Measurements from ENCODE around the gene TAS2R3.
A peak's percentile ranks its signal among the peaks of the same experiment; 100 is the strongest.
"Not testable (repeated sequence)": the region's sequence is repeated elsewhere in the genome, so short reads cannot be mapped to it uniquely, and the experiment has no call there.

The TAS2R3 gene, protein sequence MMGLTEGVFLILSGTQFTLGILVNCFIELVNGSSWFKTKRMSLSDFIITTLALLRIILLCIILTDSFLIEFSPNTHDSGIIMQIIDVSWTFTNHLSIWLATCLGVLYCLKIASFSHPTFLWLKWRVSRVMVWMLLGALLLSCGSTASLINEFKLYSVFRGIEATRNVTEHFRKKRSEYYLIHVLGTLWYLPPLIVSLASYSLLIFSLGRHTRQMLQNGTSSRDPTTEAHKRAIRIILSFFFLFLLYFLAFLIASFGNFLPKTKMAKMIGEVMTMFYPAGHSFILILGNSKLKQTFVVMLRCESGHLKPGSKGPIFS

DNA sequence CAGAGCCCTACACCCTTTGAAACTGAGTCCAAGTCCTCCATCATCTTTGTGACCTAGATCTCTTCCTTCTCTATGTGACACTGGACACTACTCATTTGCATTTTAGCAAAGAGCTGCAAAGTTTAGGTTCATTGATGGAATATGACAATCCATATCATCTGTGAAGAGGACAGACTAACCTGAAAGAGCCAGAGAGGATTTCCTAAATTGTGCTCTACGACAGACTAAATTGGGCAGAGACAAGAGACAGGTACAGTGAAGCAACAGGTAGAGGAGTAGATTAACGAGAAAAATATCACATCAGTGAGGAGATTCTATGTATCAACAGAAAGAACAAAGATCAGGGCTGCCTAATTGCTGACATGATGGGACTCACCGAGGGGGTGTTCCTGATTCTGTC lies at the start of gene TAS2R3:
Gene TAS2R3 (plus strand): TSS at position 301 of the 400 bp plus-strand sequence. CDS start 62 bp downstream, at position 363.
- DNase-seq (ENCODE audit: low read depth in 2 of 2), result no peak

DNA sequence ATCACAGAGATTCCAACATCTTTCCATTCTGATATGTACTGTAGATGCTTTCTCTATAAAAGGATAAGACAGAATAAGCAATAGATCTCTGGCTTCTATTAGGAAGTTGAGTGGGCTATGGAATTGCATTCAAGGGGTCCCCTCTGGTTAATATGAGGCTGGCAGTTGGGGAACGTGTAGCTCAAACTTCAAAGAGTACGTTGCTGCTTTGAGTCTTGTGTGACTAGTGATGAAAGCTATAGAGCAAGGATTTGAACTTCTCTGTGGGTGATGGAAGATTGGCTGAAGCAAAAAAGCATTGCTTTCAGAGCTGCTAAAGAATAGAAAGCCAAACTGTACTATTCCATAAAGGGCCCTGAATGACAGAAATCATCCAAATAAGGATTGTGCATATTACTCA lies 49.3 kb upstream of the TAS2R3 start:
- DNase-seq (ENCODE audit: low read depth in 2 of 2), result no peak

DNA sequence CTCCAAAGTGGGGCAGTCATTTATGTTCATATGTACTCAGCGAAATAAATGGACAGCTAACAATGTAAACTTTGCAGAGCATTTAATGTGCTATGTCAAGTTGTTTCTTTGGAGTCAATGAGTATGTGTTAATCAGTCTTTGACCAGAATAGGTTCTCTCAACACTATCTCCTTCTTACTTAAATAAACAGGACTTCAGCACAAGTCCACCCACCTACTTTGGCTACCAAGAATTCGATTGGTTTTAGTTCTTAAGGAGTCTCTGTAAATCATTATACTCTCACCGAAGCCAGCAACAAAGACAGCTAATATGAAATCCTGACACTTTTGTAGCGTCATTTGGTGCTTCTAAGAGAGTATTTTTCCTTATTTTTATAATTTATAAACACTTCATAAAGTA lies 48.9 kb upstream of the TAS2R3 start:
- no peak for DNase-seq (ENCODE audit: low read depth in 2 of 2)

DNA sequence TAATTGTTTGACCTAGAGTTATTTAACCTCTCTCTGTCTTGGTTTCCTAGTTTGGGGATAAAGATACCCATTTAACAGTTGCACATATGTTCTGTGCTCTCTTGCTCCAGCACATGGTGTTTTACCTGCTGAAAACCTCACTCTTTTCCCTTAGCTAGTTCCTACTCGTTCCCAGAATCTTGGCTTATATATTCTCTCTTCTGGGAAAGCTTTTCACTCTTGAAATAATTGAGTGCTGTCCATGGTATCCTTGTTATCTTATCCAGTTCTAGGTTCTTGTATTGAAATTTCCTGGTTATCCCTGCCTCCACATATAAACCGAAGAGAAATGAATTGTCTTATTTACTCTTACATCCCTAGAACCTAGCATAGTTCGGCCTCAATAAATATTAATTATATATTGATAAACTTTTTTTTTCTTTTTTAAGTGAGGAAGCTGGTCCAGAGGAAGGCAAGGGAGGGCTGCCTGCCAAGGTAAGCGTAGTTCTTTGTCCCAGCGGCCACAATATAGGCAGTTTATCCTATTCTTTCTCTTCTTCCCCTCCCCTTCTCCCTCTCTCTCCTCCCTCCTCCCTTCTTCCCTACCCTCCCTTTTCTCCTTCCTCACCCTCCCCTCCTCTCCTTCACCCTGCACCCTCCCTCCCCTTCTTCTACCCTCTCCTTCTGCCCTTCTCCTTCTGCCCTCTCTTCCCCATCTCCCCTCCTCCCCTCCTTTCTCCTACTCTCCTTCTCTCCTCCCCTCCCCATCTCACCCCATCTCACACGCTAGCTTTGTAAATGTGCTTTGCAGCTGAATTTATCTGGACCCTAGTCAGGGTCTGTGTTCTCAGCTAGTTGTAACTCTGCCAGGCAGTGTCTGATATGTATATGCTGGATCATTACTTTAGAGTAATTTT lies 47.9 kb upstream of the TAS2R3 start:
- DNase-seq (ENCODE audit: low read depth in 2 of 2), result no peak

DNA sequence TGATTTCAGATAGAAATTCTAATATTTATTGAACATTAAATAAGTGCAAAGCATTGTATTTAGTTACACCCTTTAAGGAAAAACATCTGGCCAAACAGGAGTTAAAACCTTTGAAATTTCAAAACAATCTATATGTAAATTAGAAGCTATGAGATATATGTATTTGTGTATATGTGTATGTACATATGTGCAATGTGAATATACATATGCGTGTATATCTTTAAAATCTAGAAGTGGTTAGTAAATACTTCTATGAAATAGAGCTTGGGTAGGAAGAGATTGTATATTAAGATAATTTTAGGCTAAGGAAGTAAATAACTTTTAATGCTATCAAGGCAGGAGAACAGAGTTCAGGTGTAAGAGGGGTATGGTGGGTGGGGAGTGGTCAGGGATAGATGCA lies 46.4 kb upstream of the TAS2R3 start:
- DNase-seq (ENCODE audit: low read depth in 2 of 2), result no peak

DNA sequence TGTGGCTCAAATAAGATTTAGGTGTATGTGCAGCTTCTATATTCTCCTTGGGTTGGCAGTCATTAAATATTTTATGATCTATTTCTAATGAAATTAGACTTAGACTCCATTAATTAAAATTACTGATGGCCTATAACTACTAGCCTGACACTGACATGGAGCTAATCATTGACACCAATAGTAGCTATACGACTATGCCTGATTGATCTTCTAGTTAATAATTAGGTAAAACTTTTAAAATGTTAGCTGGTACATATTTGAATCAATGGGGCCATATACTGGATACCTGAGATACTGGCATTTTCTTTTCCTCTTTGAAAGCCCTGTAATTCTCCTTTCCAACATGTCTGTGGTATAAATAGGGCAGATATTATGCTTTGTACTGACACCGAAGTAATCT lies 41.4 kb upstream of the TAS2R3 start:
- DNase-seq (ENCODE audit: low read depth in 2 of 2), result no peak

DNA sequence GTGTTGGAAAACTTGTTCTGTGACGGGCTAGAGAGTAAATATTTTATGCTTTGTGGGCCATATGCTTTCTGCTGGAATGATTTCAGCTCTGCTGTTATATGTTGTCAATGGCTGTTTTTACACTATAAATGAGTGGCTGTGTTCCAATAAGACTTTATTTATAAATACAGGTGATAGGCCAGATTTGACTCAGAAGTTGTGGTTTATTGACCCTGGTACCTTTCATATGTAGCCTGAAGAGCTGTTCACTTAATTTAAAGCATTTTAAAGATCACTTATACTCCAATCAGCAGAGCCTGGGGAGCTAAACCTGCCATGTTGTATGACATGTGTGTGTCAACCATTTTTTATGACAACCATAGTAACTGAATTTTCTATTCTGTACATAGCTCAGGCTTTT lies 34.9 kb upstream of the TAS2R3 start:
- DNase-seq (ENCODE audit: low read depth in 2 of 2), result no peak

DNA sequence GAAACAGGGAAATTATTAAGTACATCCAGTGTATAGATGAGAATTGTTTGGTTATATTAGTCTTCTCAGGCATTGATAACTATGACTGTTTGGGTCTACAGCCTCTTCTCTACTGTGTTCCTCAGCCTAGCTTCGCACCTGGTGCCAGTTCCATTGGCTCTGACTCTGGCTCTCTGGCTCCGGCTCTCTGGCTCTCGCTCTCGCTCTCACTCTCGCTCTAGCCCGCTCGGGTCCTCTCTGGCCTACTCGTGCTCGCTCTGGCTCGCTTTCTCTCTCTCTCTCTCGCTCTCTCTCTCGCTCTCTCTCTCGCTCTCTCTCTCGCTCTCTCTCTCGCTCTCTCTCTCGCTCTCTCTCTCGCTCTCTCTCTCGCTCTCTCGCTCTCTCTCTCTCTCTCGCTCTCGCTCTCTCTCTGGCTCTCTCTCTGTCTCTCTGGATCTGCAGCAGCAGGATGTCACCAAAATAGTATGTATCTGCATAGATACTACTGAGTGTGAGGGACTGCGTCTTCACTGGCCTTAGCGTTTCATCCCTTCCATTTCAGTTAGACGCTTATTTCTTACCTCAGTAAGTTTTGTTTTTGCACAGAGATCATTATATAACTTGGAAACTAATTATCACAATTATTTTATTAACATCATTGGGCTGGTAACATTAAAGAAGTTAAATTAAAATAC lies 32.3 kb upstream of the TAS2R3 start:
- DNase-seq (ENCODE audit: low read depth in 2 of 2), result no peak

DNA sequence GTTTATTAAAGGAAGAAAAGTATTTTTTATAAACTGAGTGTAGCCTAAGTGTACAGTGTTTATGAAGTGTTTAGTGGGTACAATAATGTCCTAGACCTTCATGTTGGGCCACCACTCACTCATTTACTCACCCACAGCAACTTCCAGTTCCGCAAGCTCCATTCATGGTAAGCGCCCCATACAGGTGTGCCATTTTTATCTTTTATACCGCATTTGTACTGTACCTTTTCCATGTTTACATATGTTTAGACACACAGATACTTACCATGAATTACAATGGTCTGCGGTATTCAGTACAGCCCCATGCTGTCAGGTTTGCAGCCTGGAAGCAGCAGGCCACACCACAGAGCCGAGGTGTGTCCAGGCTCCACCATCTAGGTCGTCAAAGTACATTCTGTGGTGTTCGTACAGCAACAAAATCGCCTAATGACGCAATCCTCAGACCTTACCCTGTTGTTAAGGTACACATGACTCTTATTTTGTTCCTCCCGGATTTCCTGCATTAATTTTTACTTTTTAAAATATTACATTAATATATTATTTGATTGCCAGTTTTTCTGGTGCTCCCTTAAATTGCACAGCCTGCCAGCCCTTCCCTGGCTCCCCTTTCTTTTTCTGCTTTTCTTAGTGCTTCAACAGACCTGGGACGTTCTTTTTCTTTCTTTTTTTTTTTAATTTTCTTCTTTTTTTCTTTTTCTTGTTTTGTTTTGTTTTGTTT lies 26.6 kb upstream of the TAS2R3 start:
- no peak for DNase-seq (ENCODE audit: low read depth in 2 of 2)

DNA sequence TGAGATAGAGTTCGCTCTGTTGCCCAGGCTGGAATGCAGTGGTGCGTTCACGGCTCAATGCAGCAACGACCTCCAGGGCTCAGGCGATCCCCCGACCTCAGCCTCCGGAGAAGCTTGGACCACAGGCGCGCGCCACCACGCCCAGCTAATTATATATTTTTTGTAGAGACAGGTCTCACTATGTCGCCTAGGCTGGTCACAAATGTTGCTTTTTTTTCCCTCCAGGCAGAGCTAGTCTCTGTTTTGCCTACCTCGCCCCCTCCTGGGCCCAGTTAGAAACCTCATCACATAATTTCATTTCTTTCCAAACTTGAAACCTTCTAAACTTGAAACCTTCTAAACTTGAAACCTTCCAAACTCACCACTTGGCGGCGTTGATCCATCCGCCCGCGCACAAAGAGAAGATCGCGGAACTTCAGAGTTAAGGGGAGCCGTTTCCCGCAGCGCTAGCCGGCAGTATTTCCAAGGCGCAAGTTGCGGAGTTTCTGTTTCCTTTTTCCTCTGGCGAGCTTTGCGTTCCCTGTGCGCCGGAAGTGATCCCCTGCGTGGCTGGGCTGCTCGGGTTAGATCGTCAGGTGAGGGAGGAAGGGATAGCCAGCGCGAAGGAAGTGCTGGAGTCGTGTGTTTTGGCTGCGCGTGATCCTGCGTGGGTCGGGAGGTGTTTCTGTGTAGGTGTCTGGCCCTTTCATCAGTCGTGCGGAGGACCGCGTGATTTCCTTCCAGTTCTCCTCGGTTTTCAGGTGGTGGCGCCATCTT lies 25.9 kb upstream of the TAS2R3 start, which contains the start of gene SSBP1:
Gene SSBP1 (plus strand): TSS at position 523 of the 756 bp plus-strand sequence. CDS start 809 bp downstream, outside the sequence.
- DNase-seq (ENCODE audit: low read depth in 2 of 2), result peak; percentile 72 to 74

DNA sequence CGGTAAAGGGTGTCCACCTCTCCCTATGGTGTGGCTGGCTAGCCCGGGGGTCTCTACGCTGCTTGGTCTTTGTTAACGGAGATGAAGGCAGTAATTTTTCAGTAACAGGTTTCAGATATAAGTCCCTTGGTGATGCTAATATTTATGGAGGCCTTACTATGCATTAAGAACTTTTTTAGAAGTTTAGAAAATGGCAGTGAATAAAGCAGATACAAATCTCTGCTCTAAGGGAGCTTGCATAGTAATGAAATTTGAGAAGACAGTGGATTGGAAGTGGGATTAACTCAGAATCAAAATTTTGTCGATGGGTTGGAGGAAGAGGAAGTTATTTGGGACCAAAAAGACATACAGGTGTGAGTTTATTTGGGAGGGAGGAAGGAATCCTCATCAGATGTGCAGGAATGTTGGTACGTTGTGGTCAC lies 25.3 kb upstream of the TAS2R3 start:
- no peak for DNase-seq (ENCODE audit: low read depth in 2 of 2)

DNA sequence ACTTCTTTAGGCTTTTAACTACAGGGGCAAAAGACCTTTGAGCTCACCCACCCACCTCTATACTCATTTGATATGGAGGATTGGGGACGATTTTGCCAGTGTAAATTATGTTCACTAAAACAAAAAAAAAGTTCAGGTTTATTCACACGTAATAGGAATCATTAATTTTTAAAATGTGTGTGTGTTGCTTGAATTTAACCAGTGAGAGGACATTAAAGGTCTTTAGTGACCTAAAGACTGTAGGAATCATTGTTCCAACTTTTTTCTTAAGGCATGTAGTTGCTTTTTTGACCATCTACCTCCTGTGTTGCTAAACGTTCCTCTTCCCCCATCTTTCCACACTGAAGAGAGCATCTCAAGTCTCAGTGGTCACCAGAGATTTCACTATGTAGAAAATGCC lies 24.6 kb upstream of the TAS2R3 start:
- DNase-seq (ENCODE audit: low read depth in 2 of 2), result no peak

DNA sequence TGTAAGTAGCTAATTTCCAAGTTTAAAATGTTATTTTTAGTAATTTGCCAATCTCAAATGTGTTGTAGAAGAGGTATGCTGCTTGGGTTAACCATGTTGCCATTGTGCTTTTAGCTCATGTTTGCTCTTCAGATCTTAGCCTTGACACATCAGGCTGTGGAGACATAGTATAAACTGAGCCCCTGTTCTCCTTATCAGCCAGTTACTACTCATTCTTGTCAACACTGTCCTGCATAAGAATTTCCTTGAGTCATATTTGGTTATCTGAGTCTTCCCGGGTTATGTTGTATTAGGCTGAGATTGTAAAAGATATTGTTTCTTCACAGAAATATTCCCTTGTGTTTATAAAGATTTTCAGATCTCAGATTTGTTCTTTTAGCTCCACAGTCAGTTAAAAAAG lies 21.7 kb upstream of the TAS2R3 start:
- DNase-seq (ENCODE audit: low read depth in 2 of 2), result no peak

DNA sequence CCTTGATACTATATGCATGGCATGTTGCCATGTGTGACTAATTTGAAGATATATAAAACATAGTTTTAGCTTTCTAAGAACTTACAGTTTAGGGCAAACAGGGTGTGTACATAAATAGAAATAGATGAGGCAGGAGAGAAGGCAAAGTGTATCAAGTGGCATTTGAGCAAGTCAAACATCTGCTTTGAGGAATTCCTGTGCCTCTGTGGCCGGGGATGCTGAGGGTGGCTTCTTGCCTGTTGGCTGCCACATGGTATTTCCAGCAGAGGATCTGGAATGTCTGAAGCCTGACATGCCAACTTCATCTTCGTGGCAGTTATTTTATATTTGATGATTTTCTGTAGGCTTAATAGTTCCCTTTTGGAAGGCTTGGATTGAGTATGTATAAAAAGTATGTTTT lies 19.8 kb upstream of the TAS2R3 start:
- no peak for DNase-seq (ENCODE audit: low read depth in 2 of 2)

DNA sequence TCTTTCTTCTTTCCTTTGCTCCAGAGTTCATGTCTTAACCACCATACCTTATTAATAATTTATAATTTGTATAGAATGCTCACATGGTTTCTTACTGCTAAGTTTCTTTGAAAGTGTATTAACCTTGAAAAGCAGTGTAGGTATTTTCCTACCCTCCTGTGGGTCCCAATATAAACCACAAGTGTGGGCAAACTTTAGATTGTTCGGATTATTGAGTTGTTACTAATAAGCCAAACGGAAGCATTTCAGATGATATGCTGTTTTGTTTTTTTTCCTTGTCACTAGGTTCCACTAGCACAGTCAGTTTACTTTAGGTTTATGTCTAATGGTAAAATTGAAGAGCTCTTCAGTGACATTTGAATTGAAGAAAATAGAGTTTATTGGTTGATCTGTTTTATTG lies 15.5 kb upstream of the TAS2R3 start:
- DNase-seq (ENCODE audit: low read depth in 2 of 2), result no peak

DNA sequence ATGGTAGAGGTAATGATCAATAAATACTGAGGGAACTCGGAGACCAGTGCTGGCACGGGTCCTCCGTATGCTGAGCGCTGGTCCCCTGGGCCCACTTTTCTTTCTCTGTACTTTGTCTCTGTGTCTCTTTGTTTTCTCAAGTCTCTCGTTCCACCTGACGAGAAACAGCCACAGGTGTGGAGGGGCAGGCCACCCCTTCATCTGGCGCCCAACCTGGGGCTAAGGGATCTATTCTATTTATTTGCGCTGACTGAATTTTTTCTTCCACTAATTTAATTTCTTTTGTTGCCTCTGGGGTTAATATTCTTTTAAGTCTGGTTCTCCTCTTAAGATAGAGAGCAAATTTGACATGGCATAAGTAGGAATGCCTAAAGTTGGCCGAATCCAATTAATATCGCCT lies 12.0 kb upstream of the TAS2R3 start:
- DNase-seq (ENCODE audit: low read depth in 2 of 2), result not testable (repeated sequence)

DNA sequence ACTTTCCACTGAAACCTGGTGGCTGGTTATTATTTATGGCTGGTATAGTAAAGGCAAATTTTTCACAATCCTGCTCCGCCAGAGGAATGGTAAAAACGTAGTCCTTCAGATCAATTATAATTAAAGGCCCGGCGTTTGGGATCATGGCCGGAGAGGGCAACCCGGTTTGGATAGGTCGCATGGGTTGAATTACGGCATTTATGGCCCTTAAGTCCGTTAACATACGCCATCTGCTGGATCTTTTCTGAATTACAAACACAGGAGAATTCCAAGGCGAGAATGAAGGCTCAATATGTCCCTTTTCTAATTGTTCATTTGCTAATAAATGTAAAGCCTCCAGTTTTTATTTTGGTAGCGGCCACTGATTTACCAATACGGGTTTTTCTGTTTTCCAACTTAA lies 11.3 kb upstream of the TAS2R3 start:
- DNase-seq (ENCODE audit: low read depth in 2 of 2), result no peak

DNA sequence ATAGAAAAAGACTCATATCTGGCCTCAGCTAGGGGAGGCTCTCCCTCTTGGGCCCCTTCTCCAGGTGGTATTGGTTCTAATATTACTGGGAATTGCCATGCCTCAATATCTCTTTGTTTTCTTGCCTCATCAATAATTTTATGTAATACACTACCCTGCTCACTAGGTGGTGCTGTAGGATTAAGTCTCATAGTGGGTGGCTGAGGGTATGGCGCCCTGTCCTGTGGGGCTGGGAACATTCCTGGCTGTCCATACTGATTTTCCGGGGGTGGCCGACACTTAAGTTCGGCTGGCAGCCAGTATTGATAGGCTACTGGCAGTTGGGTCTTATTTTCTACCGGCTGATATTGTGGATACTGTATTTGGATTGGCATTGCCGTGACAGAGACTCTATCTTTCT lies 9.0 kb upstream of the TAS2R3 start:
- no peak for DNase-seq (ENCODE audit: low read depth in 2 of 2)

DNA sequence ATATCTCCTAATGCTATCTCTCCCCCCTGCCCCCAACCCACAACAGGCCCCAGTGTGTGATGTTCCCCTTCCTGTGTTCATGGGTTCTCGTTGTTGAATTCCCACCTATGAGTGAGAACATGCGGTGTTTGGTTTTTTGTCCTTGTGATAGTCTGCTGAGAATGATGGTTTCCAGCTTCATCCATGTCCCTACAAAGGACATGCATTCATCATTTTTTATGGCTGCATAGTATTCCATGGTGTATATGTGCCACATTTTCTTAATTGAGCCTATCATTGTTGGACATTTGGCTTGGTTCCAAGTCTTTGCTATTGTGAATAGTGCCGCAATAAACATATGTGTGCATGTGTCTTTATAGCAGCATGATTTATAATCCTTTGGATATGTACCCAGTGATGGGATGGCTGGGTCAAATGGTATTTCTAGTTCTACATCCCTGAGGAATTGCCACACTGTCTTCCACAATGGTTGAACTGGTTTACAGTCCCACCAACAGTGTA lies 6.2 kb downstream of the TAS2R3 start:
- not testable (repeated sequence) for DNase-seq (ENCODE audit: low read depth in 2 of 2)

DNA sequence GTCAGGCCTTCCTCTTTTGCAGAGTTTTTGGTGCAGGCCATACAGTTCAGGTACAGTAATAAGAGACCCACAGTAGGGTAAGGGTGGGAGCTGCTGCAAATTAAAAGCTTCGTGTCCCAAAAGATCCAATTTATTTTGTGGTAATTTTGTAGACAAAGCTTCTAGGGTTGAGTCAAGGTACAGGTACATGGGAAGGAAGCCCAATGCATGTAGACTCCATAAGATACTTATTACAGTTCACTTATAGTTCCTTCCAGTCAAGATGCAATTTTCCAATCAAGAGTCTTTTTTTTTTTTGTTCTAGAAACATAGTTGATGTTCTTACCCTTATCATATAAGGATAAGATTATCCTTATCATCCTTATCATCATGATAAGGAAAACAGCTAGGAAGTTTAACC lies 12.5 kb downstream of the TAS2R3 start, which contains the start of gene TAS2R4:
Gene TAS2R4 (plus strand): TSS at position 301 of the 400 bp plus-strand sequence. CDS start 1,815 bp downstream, outside the sequence.
- no peak for DNase-seq (ENCODE audit: low read depth in 2 of 2)
